Neural crest cell (in vitro differentiated cells): ENCODE data around the gene LHFPL3. TPM values are rescaled to one million over a fixed set of nuclear protein-coding genes. Genes with fewer than 3 reads are reported as not detected.

Experiments
- DNase-seq: peaks from one replicate; pipeline ENCODE4 v3.0.0; 2021; ENCODE audit warnings: low read depth, mixed read lengths, low spot score
- H3K27ac Mint-ChIP-seq: one replicate; pipeline ENCODE4 v1.8.0; 2021; ENCODE audit warnings: mild to moderate bottlenecking, mixed read lengths; ENCODE audit not compliant: unreplicated experiment
- H3K27me3 Mint-ChIP-seq: 2 replicates; pipeline ENCODE4 v1.8.0; 2021; ENCODE audit warnings: low read depth, mild to moderate bottlenecking, mixed read lengths
- H3K36me3 Mint-ChIP-seq: 2 replicates; pipeline ENCODE4 v1.8.0; 2021; ENCODE audit warnings: low read depth, mild to moderate bottlenecking, mixed read lengths
- H3K4me1 Mint-ChIP-seq: 2 replicates; pipeline ENCODE4 v1.8.0; 2021; ENCODE audit warnings: mixed read lengths
- H3K4me3 Mint-ChIP-seq: one replicate; pipeline ENCODE4 v1.8.0; 2021; ENCODE audit warnings: mild to moderate bottlenecking, mixed read lengths
- H3K9me3 Mint-ChIP-seq: 2 replicates; pipeline ENCODE4 v1.8.0; 2021; ENCODE audit warnings: mixed read lengths
- CTCF ChIP-seq: fragments of 200-600 bp; sonication (generic); conservative IDR thresholded peaks from 2 replicates; pipeline ENCODE4 v1.5.0; 2021; ENCODE audit warnings: antibody characterized with exemption, mild to moderate bottlenecking
- total RNA-seq: library from RNA; stranded (reverse); gene quantifications from 2 replicates; pipeline ENCODE4 v1.2.1, GENCODE V29; 2021

LHFPL3 gene
- total RNA-seq, 1 donor from 2014 or later = not detected

GRCh38 chr7:104852386-104852785 lies 524.0 kb downstream of the LHFPL3 start:
- Mint-ChIP-seq H3K27ac (no peak overlapping the region), H3K36me3 (no peaks in the 10 kb centered on the region), H3K4me3 (no peak overlapping the region), H3K4me1 (peaks cover 13% of the 10 kb centered on the region), H3K27me3 (no peaks in the 10 kb centered on the region), H3K9me3 (no peaks in the 10 kb centered on the region)
- TF ChIP-seq CTCF = no peak
- DNase-seq = no peak

GRCh38 chr7:104855861-104856260 lies 527.5 kb downstream of the LHFPL3 start:
- Mint-ChIP-seq H3K4me1 (peaks cover 9% of the 10 kb centered on the region), H3K27ac (peak overlapping the region; percentile 90), H3K27me3 (peaks cover 7% of the 10 kb centered on the region), H3K4me3 (no peak overlapping the region), H3K36me3 (no peaks in the 10 kb centered on the region), H3K9me3 (no peaks in the 10 kb centered on the region)
- no peak for TF ChIP-seq CTCF
- DNase-seq = no peak

DNA sequence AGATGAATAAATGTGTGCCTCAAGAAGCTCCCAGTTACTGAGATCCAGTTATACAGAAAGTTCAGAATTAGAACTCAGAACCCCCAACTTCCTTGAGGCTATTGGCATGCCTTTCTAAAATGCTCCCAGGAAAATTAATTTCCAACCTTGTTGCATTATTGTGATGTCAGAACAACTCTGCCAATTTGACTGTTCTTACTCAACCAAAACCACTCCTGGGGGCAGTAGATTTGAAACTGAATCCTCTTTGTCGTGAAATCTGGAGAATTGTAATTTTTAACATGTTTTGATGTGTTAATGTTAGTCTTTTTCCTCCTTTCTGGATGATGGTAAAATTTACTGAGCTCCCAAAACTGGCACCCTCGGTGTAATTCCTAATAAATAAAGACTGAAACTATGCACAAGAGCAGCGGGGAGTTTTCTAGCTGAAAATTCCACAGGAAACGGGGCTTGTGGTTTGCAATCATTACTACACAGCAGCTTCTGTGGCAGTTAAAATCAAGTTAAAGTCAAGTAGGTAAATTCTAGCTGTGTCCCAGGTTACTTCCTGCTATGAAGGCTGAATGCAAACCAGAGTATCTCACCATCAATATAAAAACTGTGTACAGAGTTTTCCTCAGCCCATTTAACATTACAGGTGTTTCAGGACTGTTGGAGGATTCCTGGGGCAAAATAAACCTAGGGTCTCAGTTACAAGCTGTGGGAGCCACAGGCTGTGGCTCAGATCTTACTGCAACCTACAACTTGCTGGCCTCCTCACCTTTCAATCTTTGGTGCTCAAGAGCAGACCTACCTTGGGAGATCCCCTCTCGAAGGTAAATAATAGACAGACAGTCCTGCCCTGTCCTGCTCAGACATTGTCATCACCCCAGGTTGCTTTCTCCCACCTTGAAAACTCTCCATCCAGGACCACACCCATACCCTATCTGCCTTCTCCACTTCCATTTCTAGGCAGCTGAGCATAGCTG lies 529.3 kb downstream of the LHFPL3 start:
- H3K36me3 Mint-ChIP-seq = no peaks in the 10 kb centered on the region
- no peak overlapping the region for H3K4me3 Mint-ChIP-seq
- H3K27me3 Mint-ChIP-seq = peaks cover 23% of the 10 kb centered on the region
- DNase-seq = no peak
- peaks cover 9% of the 10 kb centered on the region for H3K4me1 Mint-ChIP-seq
- TF ChIP-seq CTCF = no peak
- H3K9me3 Mint-ChIP-seq = no peaks in the 10 kb centered on the region
- H3K27ac Mint-ChIP-seq = no peak overlapping the region

GRCh38 chr7:104859754-104860426 lies 531.5 kb downstream of the LHFPL3 start:
- TF ChIP-seq CTCF = no peak
- Mint-ChIP-seq H3K27ac (no peak overlapping the region), H3K4me3 (no peak overlapping the region), H3K9me3 (no peaks in the 10 kb centered on the region), H3K36me3 (no peaks in the 10 kb centered on the region), H3K27me3 (peaks cover 28% of the 10 kb centered on the region), H3K4me1 (peaks cover 4% of the 10 kb centered on the region)
- no peak for DNase-seq

DNA sequence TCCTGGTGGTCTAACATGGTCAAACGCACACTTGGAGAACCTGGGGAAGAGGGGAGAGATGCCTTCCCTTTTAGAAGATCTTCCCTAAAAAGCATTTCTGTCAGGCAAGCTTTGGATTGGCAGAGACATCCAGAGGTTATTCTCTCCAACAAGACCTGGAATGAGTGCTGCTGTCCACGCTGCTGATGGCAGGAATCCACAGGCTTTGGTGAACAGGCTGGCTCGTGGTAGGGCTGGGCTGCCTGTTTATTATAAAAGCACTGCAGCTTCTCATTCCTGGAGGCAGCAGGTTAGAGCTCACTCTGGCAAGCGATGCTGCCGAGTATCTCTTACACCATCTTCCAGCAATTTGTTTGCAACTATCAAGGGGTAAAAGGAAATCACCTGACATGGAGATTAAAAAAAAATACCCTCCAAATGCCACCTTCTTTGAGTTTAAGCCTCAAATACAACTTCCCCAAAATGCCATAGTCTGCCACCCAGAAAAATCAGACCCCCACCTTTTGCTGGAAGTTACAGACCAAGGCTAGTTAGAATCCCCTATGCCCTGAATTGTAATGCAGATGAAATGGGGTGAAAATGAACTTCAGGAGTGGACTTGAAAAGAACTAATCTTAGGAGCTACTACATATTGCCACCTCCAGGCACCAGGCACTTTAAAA lies 533.5 kb downstream of the LHFPL3 start:
- TF ChIP-seq CTCF = no peak
- peaks cover 3% of the 10 kb centered on the region for H3K36me3 Mint-ChIP-seq
- no peaks in the 10 kb centered on the region for H3K4me1 Mint-ChIP-seq
- no peak overlapping the region for H3K27ac Mint-ChIP-seq
- no peak for DNase-seq
- H3K4me3 Mint-ChIP-seq = no peak overlapping the region
- peaks cover 6% of the 10 kb centered on the region for H3K9me3 Mint-ChIP-seq
- peaks cover 41% of the 10 kb centered on the region for H3K27me3 Mint-ChIP-seq
